GM23248 (cell line): ENCODE results near the gene GPATCH4. TPM values are rescaled to one million over a fixed set of nuclear protein-coding genes. Genes with fewer than 3 reads are reported as not detected.

Source experiments
- DNase-seq: peaks from one replicate; pipeline ENCODE4 v3.0.0-alpha.2; 2015
- H2AFZ ChIP-seq: fragments of 200-600 bp; sonication (generic); 2 replicates; pipeline ENCODE4 v1.6.1; 2016; ENCODE audit warnings: antibody characterized with exemption
- H3F3A ChIP-seq: fragments of 200-600 bp; sonication (generic); 2 replicates; pipeline ENCODE4 v1.6.1; 2016; ENCODE audit warnings: mild to moderate bottlenecking, antibody characterized with exemption, mixed run types; ENCODE audit not compliant: insufficient read depth
- H3K27ac ChIP-seq: fragments of 200-600 bp; sonication (generic); 2 replicates; pipeline ENCODE4 v1.5.1; 2016; ENCODE audit warnings: mild to moderate bottlenecking
- H3K27me3 ChIP-seq: fragments of 200-600 bp; sonication (generic); replicated peaks from 2 replicates; pipeline ENCODE4 v1.6.1; 2016; ENCODE audit warnings: mild to moderate bottlenecking; ENCODE audit not compliant: insufficient read depth
- H3K36me3 ChIP-seq: fragments of 200-600 bp; sonication (generic); 2 replicates; pipeline ENCODE4 v1.6.1; 2016; ENCODE audit warnings: low read depth, mild to moderate bottlenecking
- H3K4me1 ChIP-seq: fragments of 200-600 bp; sonication (generic); 2 replicates; pipeline ENCODE4 v1.6.1; 2016; ENCODE audit warnings: mild to moderate bottlenecking; ENCODE audit not compliant: insufficient read depth
- H3K4me2 ChIP-seq: fragments of 200-600 bp; sonication (generic); one replicate; pipeline ENCODE4 v1.6.1; 2016; ENCODE audit warnings: mild to moderate bottlenecking; ENCODE audit not compliant: unreplicated experiment
- H3K4me3 ChIP-seq: fragments of 200-600 bp; sonication (generic); 2 replicates; pipeline ENCODE4 v1.5.1; 2016; ENCODE audit warnings: mild to moderate bottlenecking
- H3K79me2 ChIP-seq: fragments of 200-600 bp; sonication (generic); 2 replicates; pipeline ENCODE4 v1.6.1; 2016; ENCODE audit warnings: mild to moderate bottlenecking; ENCODE audit not compliant: insufficient read depth
- H3K9ac ChIP-seq: fragments of 200-600 bp; sonication (generic); 2 replicates; pipeline ENCODE4 v1.6.1; 2016; ENCODE audit warnings: mild to moderate bottlenecking
- H3K9me2 ChIP-seq: fragments of 200-600 bp; sonication (generic); 2 replicates; pipeline ENCODE4 v1.6.1; 2016; ENCODE audit warnings: mixed run types, mild to moderate bottlenecking, moderate library complexity; ENCODE audit not compliant: insufficient read depth
- H3K9me3 ChIP-seq: fragments of 200-600 bp; sonication (generic); one replicate; pipeline ENCODE4 v1.6.1; 2017; ENCODE audit warnings: low read depth
- H4K20me1 ChIP-seq: fragments of 200-600 bp; sonication (generic); 2 replicates; pipeline ENCODE4 v1.6.0; 2016; ENCODE audit not compliant: insufficient read depth
- EZH2 ChIP-seq: fragments of 200-600 bp; sonication (generic); IDR thresholded peaks from 2 replicates; pipeline ENCODE4 v1.6.1; 2018; ENCODE audit warnings: antibody characterized with exemption, mild to moderate bottlenecking; ENCODE audit not compliant: insufficient read depth, poor library complexity, severe bottlenecking
- EZH2phosphoT487 ChIP-seq: fragments of 200-600 bp; sonication (generic); IDR thresholded peaks from 2 replicates; pipeline ENCODE4 v1.6.1; 2018; ENCODE audit warnings: antibody characterized with exemption, moderate library complexity, mild to moderate bottlenecking, low read depth; ENCODE audit not compliant: insufficient read depth
- WGBS, 2 experiments: methylation state at CpG; one replicate each; pipeline ENCODE4 v1.1.6; 2015 to 2017; ENCODE audit warnings: low lambda C conversion rate in 2 of 2, low coverage in 1 of 2; ENCODE audit errors: missing lambda C conversion rate in 2 of 2; 5-methylcytosine and 5-hydroxymethylcytosine counted together
- in situ Hi-C: fragments of 300-500 bp; cut with MboI; formaldehyde crosslinking; loops from 2 replicates; pipeline ENCODE4 v1.15.0; 2020
- polyA plus RNA-seq: library from polyadenylated mRNA; unstranded; fragments of >200 nt; fragmentation: Nextera tagmentation; extraction: Ambion mirVana; gene quantifications from 2 replicates; pipeline ENCODE4 v1.2.1, GENCODE V29; 2016
- total RNA-seq: library from RNA; depleted of rRNA; stranded (reverse); fragments of >200 nt; shearing (Covaris generic); gene quantifications from 2 replicates; pipeline ENCODE4 v1.2.3, GENCODE V29; 2014

GPATCH4 gene
- total and polyA plus RNA-seq, 2 experiments from 2014 or later, result 12.5 to 46.6 TPM

- Histone ChIP-seq H3K27ac (no peak overlapping the region), H3K4me2 (no peak overlapping the region), H3K36me3 (no peaks in the 10 kb centered on the region), H3F3A (no peaks in the 10 kb centered on the region), H2AFZ (no peak overlapping the region), H3K4me3 (no peak overlapping the region), H3K27me3 (peaks cover 87% of the 10 kb centered on the region), H3K9ac (no peak overlapping the region), H3K9me3 (no peaks in the 10 kb centered on the region), H3K4me1 (no peaks in the 10 kb centered on the region), H3K79me2 (no peaks in the 10 kb centered on the region), H3K9me2 (no peaks in the 10 kb centered on the region), H4K20me1 (no peaks in the 10 kb centered on the region)
- WGBS, 2 experiments, result 77 to 83% methylated on average over 7 of the region's 7 CpGs
- no peak for TF ChIP-seq EZH2phosphoT487
- in situ Hi-C loops, result no loop called here
- no peak for DNase-seq
These were observed 42.5 kb upstream of the GPATCH4 start for GRCh38 chr1:156643778-156644092.

- no peak for TF ChIP-seq EZH2
- no peak for TF ChIP-seq EZH2phosphoT487
- DNase-seq, result no peak
- no peaks in the 10 kb centered on the region for H3K36me3 ChIP-seq
These were observed 41.9 kb upstream of the GPATCH4 start for GRCh38 chr1:156643049-156643777.

GRCh38 chr1:156642265-156643048 lies 41.2 kb upstream of the GPATCH4 start:
- H3K9ac ChIP-seq, result no peak overlapping the region
- no peaks in the 10 kb centered on the region for H3K4me1 ChIP-seq
- H3K79me2 ChIP-seq, result no peaks in the 10 kb centered on the region
- no peak overlapping the region for H2AFZ ChIP-seq
- peaks cover 85% of the 10 kb centered on the region for H3K27me3 ChIP-seq
- no peaks in the 10 kb centered on the region for H3F3A ChIP-seq
- no peaks in the 10 kb centered on the region for H3K9me3 ChIP-seq
- WGBS, 2 experiments, result 21 to 23% methylated on average over 34 to 36 of the region's 40 CpGs
- H3K36me3 ChIP-seq, result no peaks in the 10 kb centered on the region
- H3K27ac ChIP-seq, result no peak overlapping the region
- in situ Hi-C loops, result no loop called here
- no peak overlapping the region for H3K4me3 ChIP-seq
- TF ChIP-seq EZH2 (no peak), EZH2phosphoT487 (0 out of 2 replicates have a peak, but pooled peaks have one; percentile 8)
- no peaks in the 10 kb centered on the region for H4K20me1 ChIP-seq
- no peaks in the 10 kb centered on the region for H3K9me2 ChIP-seq
- DNase-seq, result peak; percentile 24
- H3K4me2 ChIP-seq, result peak overlapping the region; percentile 16

More at GRCh38 chr1:156643049-156643777, 41.9 kb upstream of the GPATCH4 start:
- WGBS, 2 experiments, result 54 to 64% methylated on average over 6 to 7 of the region's 7 CpGs
- no peak overlapping the region for H3K27ac ChIP-seq
- no peaks in the 10 kb centered on the region for H3K9me2 ChIP-seq
- no peak overlapping the region for H2AFZ ChIP-seq
- no peak overlapping the region for H3K4me2 ChIP-seq
- H4K20me1 ChIP-seq, result no peaks in the 10 kb centered on the region
- H3K9me3 ChIP-seq, result no peaks in the 10 kb centered on the region
- H3F3A ChIP-seq, result no peaks in the 10 kb centered on the region
- no peaks in the 10 kb centered on the region for H3K79me2 ChIP-seq
- peaks cover 87% of the 10 kb centered on the region for H3K27me3 ChIP-seq
- H3K4me3 ChIP-seq, result no peak overlapping the region
- no peak overlapping the region for H3K9ac ChIP-seq
- in situ Hi-C loops, result no loop called here
- no peaks in the 10 kb centered on the region for H3K4me1 ChIP-seq

- Histone ChIP-seq H3K9me2 (no peaks in the 10 kb centered on the region), H3K36me3 (no peaks in the 10 kb centered on the region), H3F3A (no peaks in the 10 kb centered on the region), H3K9ac (no peak within 1 kb of the TSS), H2AFZ (no peak within 1 kb of the TSS), H3K27me3 (peaks cover 84% of the 10 kb centered on the region), H3K4me1 (no peaks in the 10 kb centered on the region), H3K9me3 (no peaks in the 10 kb centered on the region), H3K4me2 (peak within 1 kb of the TSS; percentile 16), H3K79me2 (no peaks in the 10 kb centered on the region), H4K20me1 (no peaks in the 10 kb centered on the region), H3K4me3 (no peak within 1 kb of the TSS), H3K27ac (no peak within 1 kb of the TSS)
- TF ChIP-seq EZH2 (no peak), EZH2phosphoT487 (no peak)
- peak; percentile 48 for DNase-seq
- in situ Hi-C loops, result no loop called here
- WGBS, 2 experiments, result 1% methylated on average over 31 to 37 of the region's 46 CpGs
These were observed 40.5 kb upstream of the GPATCH4 start, which contains the start of gene BCAN for GRCh38 chr1:156641761-156642264. BCAN (plus strand) TSS chr1:156642117; CDS start chr1:156646055, 3,938 bp downstream.
